ENCODE measurements around the gene PTPRD. TPM values are rescaled to one million over a fixed set of nuclear protein-coding genes. Genes with fewer than 3 reads are reported as not detected.

Gene PTPRD
- total RNA-seq, 1 donor from 2014 or later, result 85.4 TPM

- no peak for DNase-seq (ENCODE audit: low read depth)
Measured at GRCh38 chr9:8831568-8831967, 1781.2 kb downstream of the PTPRD start.

- DNase-seq (ENCODE audit: low read depth), result peak; percentile 40
Measured at GRCh38 chr9:8826281-8826680, 1786.5 kb downstream of the PTPRD start.

GRCh38 chr9:8825585-8826147 is 1787.1 kb downstream of the PTPRD start:
- DNase-seq (ENCODE audit: low read depth), result no peak

GRCh38 chr9:8823131-8823895 is 1789.5 kb downstream of the PTPRD start:
- peak; percentile 93 for DNase-seq (ENCODE audit: low read depth)

- peak; percentile 91 for DNase-seq (ENCODE audit: low read depth)
Measured at GRCh38 chr9:8822667-8823025, 1790.2 kb downstream of the PTPRD start.

- DNase-seq (ENCODE audit: low read depth), result peak; percentile 38
Measured at GRCh38 chr9:8821910-8822666, 1790.7 kb downstream of the PTPRD start.

GRCh38 chr9:8817335-8817734 is 1795.5 kb downstream of the PTPRD start:
- DNase-seq (ENCODE audit: low read depth), result no peak

GRCh38 chr9:8816361-8816760 is 1796.4 kb downstream of the PTPRD start:
- peak; percentile 78 for DNase-seq (ENCODE audit: low read depth)

- no peak for DNase-seq (ENCODE audit: low read depth)
Measured at GRCh38 chr9:8815931-8816330, 1796.9 kb downstream of the PTPRD start.

- DNase-seq (ENCODE audit: low read depth), result no peak
Measured at GRCh38 chr9:8815219-8815618, 1797.6 kb downstream of the PTPRD start.

GRCh38 chr9:8812888-8813287 is 1799.9 kb downstream of the PTPRD start:
- no peak for DNase-seq (ENCODE audit: low read depth)

GRCh38 chr9:8809741-8810140 is 1803.1 kb downstream of the PTPRD start:
- DNase-seq (ENCODE audit: low read depth), result no peak

GRCh38 chr9:8806150-8806549 is 1806.7 kb downstream of the PTPRD start:
- no peak for DNase-seq (ENCODE audit: low read depth)

- no peak for DNase-seq (ENCODE audit: low read depth)
Measured at GRCh38 chr9:8804613-8805012, 1808.2 kb downstream of the PTPRD start.

GRCh38 chr9:8802242-8802641 is 1810.6 kb downstream of the PTPRD start:
- no peak for DNase-seq (ENCODE audit: low read depth)

- DNase-seq (ENCODE audit: low read depth), result no peak
Measured at GRCh38 chr9:8800196-8800595, 1812.6 kb downstream of the PTPRD start.

GRCh38 chr9:8799615-8800014 is 1813.2 kb downstream of the PTPRD start:
- DNase-seq (ENCODE audit: low read depth), result no peak

- DNase-seq (ENCODE audit: low read depth), result no peak
Measured at GRCh38 chr9:8799206-8799605, 1813.6 kb downstream of the PTPRD start.

GRCh38 chr9:8784838-8785237 is 1828.0 kb downstream of the PTPRD start:
- DNase-seq (ENCODE audit: low read depth), result no peak

- peak; percentile 62 for DNase-seq (ENCODE audit: low read depth)
Measured at GRCh38 chr9:8783941-8784340, 1828.9 kb downstream of the PTPRD start.

- no peak for DNase-seq (ENCODE audit: low read depth)
Measured at GRCh38 chr9:8782237-8782636, 1830.6 kb downstream of the PTPRD start.

- DNase-seq (ENCODE audit: low read depth), result no peak
Measured at GRCh38 chr9:8781458-8781857, 1831.3 kb downstream of the PTPRD start.

GRCh38 chr9:8780386-8780785 is 1832.4 kb downstream of the PTPRD start:
- no peak for DNase-seq (ENCODE audit: low read depth)
